OCI-LY1 (cell line): ENCODE results near the gene NTPCR.
"Not testable (repeated sequence)": the region's sequence is repeated elsewhere in the genome, so short reads cannot be mapped to it uniquely, and the experiment has no call there.

Source experiments
- H2AFZ ChIP-seq: fragments of 200-600 bp; sonication (generic), shearing (Covaris generic); 2 replicates; pipeline ENCODE4 v1.6.0; 2014; ENCODE audit warnings: antibody characterized with exemption, mild to moderate bottlenecking, low read length
- H3F3A ChIP-seq: fragments of 200-600 bp; sonication (generic), shearing (Covaris generic); 2 replicates; pipeline ENCODE4 v1.6.0; 2014; ENCODE audit warnings: mild to moderate bottlenecking, antibody characterized with exemption, low read length, moderate library complexity; ENCODE audit not compliant: insufficient read depth
- H3K27ac ChIP-seq: fragments of 200-600 bp; sonication (generic); 2 replicates; pipeline ENCODE4 v1.5.1; 2014; ENCODE audit warnings: low read length, mixed run types, mild to moderate bottlenecking, low read depth; ENCODE audit not compliant: poor library complexity, severe bottlenecking
- H3K27me3 ChIP-seq: fragments of 200-600 bp; sonication (generic); 2 replicates; pipeline ENCODE4 v1.6.0; 2014; ENCODE audit warnings: antibody characterized with exemption, mild to moderate bottlenecking, low read length, moderate library complexity; ENCODE audit not compliant: insufficient read depth
- H3K36me3 ChIP-seq: fragments of 200-600 bp; sonication (generic); 2 replicates; pipeline ENCODE4 v1.6.1; 2014; ENCODE audit warnings: mild to moderate bottlenecking, antibody characterized with exemption, low read length, moderate library complexity, mixed read lengths; ENCODE audit not compliant: insufficient read depth
- H3K4me1 ChIP-seq: fragments of 200-600 bp; sonication (generic); 2 replicates; pipeline ENCODE4 v1.5.1; 2014; ENCODE audit warnings: mild to moderate bottlenecking, low read length, moderate library complexity; ENCODE audit not compliant: insufficient read depth, severe bottlenecking
- H3K4me2 ChIP-seq: fragments of 200-600 bp; sonication (generic), shearing (Covaris generic); 2 replicates; pipeline ENCODE4 v1.6.1; 2014; ENCODE audit warnings: low read length
- H3K4me3 ChIP-seq: fragments of 200-600 bp; sonication (generic); 2 replicates; pipeline ENCODE4 v1.5.1; 2014; ENCODE audit warnings: low read length, low read depth, mild to moderate bottlenecking, mixed read lengths; ENCODE audit not compliant: poor library complexity, severe bottlenecking
- H3K79me2 ChIP-seq: fragments of 200-600 bp; shearing (Covaris generic); 2 replicates; pipeline ENCODE4 v1.6.1; 2016; ENCODE audit warnings: mixed run types, low read length, mixed read lengths; ENCODE audit not compliant: insufficient read depth
- H3K9ac ChIP-seq: fragments of 200-600 bp; sonication (generic), shearing (Covaris generic); 2 replicates; pipeline ENCODE4 v1.6.1; 2014; ENCODE audit warnings: mild to moderate bottlenecking, low read length, mixed read lengths
- H3K9me2 ChIP-seq: fragments of 200-600 bp; sonication (generic), shearing (Covaris generic); 2 replicates; pipeline ENCODE4 v1.6.1; 2014; ENCODE audit warnings: low read depth, mild to moderate bottlenecking, low read length, mixed read lengths
- H3K9me3 ChIP-seq: fragments of 200-600 bp; shearing (Covaris generic); 2 replicates; pipeline ENCODE4 v1.6.1; 2014; ENCODE audit warnings: low read length, mixed read lengths
- H4K20me1 ChIP-seq: fragments of 200-600 bp; sonication (generic), shearing (Covaris generic); 2 replicates; pipeline ENCODE4 v1.6.0; 2016; ENCODE audit warnings: mild to moderate bottlenecking, low read length; ENCODE audit not compliant: insufficient read depth
- EZH2 ChIP-seq: fragments of 200-600 bp; sonication (generic), shearing (Covaris generic); IDR thresholded peaks from 2 replicates; pipeline ENCODE4 v1.8.0; 2017; ENCODE audit warnings: borderline replicate concordance, mixed run types, mild to moderate bottlenecking, antibody characterized with exemption, low read length, moderate library complexity, mixed read lengths
- TF ChIP-seq, protein P1 (sequence below): fragments of 200-600 bp; sonication (generic), shearing (Covaris generic); IDR thresholded peaks from 2 replicates; pipeline ENCODE4 v1.5.1; 2017; ENCODE audit warnings: mild to moderate bottlenecking, antibody characterized with exemption, low read length, moderate library complexity, mixed read lengths

NTPCR gene

GRCh38 chr1:232909752-232910151 is 40.7 kb upstream of the NTPCR start:
- no peaks in the 10 kb centered on the region for H3K36me3 ChIP-seq
- no peak for TF ChIP-seq EZH2
- TF ChIP-seq, protein P1, sequence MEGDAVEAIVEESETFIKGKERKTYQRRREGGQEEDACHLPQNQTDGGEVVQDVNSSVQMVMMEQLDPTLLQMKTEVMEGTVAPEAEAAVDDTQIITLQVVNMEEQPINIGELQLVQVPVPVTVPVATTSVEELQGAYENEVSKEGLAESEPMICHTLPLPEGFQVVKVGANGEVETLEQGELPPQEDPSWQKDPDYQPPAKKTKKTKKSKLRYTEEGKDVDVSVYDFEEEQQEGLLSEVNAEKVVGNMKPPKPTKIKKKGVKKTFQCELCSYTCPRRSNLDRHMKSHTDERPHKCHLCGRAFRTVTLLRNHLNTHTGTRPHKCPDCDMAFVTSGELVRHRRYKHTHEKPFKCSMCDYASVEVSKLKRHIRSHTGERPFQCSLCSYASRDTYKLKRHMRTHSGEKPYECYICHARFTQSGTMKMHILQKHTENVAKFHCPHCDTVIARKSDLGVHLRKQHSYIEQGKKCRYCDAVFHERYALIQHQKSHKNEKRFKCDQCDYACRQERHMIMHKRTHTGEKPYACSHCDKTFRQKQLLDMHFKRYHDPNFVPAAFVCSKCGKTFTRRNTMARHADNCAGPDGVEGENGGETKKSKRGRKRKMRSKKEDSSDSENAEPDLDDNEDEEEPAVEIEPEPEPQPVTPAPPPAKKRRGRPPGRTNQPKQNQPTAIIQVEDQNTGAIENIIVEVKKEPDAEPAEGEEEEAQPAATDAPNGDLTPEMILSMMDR = no peak
- H3K9me2 ChIP-seq = no peaks in the 10 kb centered on the region
- H3K9ac ChIP-seq = no peak overlapping the region
- H3K27ac ChIP-seq = no peak overlapping the region
- H3K4me1 ChIP-seq = no peaks in the 10 kb centered on the region
- H3F3A ChIP-seq = no peaks in the 10 kb centered on the region
- no peak overlapping the region for H3K4me2 ChIP-seq
- H3K9me3 ChIP-seq = no peaks in the 10 kb centered on the region
- H3K79me2 ChIP-seq = no peaks in the 10 kb centered on the region
- H2AFZ ChIP-seq = no peak overlapping the region
- H3K4me3 ChIP-seq = no peak overlapping the region
- H4K20me1 ChIP-seq = no peaks in the 10 kb centered on the region
- H3K27me3 ChIP-seq = peaks cover 3% of the 10 kb centered on the region; the same call in 1 of the 2 replicates

GRCh38 chr1:232911027-232911599 is 39.3 kb upstream of the NTPCR start:
- no peaks in the 10 kb centered on the region for H3K36me3 ChIP-seq
- H3K27ac ChIP-seq = no peak overlapping the region
- no peaks in the 10 kb centered on the region for H3F3A ChIP-seq
- no peaks in the 10 kb centered on the region for H3K79me2 ChIP-seq
- no peaks in the 10 kb centered on the region for H3K9me2 ChIP-seq
- TF ChIP-seq, protein P1 = no peak
- TF ChIP-seq EZH2 = no peak
- no peak overlapping the region for H2AFZ ChIP-seq
- H3K4me1 ChIP-seq = no peaks in the 10 kb centered on the region
- no peak overlapping the region for H3K4me3 ChIP-seq
- no peaks in the 10 kb centered on the region for H3K9me3 ChIP-seq
- no peaks in the 10 kb centered on the region for H4K20me1 ChIP-seq
- H3K27me3 ChIP-seq = peaks cover 3% of the 10 kb centered on the region; the same call in 1 of the 2 replicates
- no peak overlapping the region for H3K9ac ChIP-seq
- no peak overlapping the region for H3K4me2 ChIP-seq

DNA sequence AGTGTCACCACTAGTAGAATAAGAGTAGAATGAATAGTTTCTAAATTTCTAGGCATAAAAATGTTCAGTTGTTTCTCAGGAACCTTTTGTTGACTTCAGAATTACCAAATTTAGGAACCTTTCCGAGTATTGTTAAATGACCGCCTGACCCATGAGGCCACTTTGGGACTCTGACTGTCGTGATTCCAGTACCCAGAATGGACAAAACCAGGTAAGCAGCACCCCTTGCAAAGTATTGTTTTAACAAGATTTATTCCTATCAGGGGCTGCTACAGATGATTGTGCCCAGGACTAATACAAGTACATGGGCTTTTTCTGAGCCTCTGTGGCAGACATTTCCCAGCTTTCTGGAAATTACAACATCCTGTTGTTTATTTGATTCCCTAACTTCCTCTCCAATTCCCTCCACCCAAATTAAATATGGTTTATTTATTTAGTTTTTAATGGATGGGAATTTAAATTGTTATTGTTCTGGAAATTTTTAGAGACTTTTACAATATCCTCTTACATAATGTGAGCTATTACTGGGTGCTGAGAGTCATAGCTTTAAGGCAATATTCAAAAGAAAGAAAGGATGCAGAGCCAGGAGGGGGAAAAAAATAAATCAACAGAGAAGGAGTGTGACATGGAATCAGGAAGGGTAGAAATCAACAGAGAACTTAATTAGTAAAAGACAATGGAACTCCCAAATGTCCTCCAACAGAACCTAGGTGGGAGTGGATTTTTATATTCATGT is 37.4 kb upstream of the NTPCR start:
- H2AFZ ChIP-seq = no peak overlapping the region
- no peaks in the 10 kb centered on the region for H3K9me2 ChIP-seq
- no peak for TF ChIP-seq EZH2
- TF ChIP-seq, protein P1 = no peak
- no peaks in the 10 kb centered on the region for H3K79me2 ChIP-seq
- H3K27me3 ChIP-seq = peaks cover 3% of the 10 kb centered on the region; the same call in 1 of the 2 replicates
- no peaks in the 10 kb centered on the region for H4K20me1 ChIP-seq
- H3K4me1 ChIP-seq = no peaks in the 10 kb centered on the region
- no peaks in the 10 kb centered on the region for H3F3A ChIP-seq
- no peak overlapping the region for H3K4me2 ChIP-seq
- H3K9me3 ChIP-seq = no peaks in the 10 kb centered on the region
- no peaks in the 10 kb centered on the region for H3K36me3 ChIP-seq
- no peak overlapping the region for H3K27ac ChIP-seq
- H3K4me3 ChIP-seq = no peak overlapping the region
- H3K9ac ChIP-seq = no peak overlapping the region

DNA sequence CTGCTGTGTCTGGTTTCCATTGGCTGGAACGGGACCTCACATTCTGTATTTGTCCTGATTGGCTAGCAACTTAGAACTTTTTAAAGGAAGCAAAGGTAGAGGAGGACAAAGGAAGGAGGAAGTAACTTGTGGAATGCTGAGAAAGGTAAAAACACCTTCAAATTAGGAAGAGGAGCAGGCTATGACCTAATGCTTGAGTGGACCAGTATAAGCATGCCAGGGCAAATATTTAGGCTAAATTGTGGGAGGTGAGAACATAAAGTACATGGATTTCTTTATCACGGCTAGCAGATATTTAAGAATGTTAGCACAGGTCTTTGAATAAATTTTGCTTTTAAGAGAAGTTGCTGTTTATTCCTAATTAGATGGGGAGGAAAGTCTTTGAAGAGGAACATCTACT is 36.1 kb upstream of the NTPCR start:
- H3F3A ChIP-seq, H3K27me3 ChIP-seq, H4K20me1 ChIP-seq, H3K9ac ChIP-seq, H3K4me2 ChIP-seq, H3K79me2 ChIP-seq, H3K27ac ChIP-seq, H2AFZ ChIP-seq, H3K4me1 ChIP-seq, H3K9me2 ChIP-seq, H3K4me3 ChIP-seq, H3K36me3 ChIP-seq, H3K9me3 ChIP-seq: not testable (repeated sequence)
